Esophagus muscularis mucosa (tissue), 4 donors: ENCODE results near the gene SFRP2.

Experiments used
- CTCF ChIP-seq, 3 experiments: fragments of 200-600 bp in 2 of 3; fragments of 450-650 bp in 1 of 3; sonication (generic) in 2 of 3; IDR thresholded peaks; one replicate each; pipeline ENCODE4 v1.5.1; 2017 to 2019; ENCODE audit warnings: antibody characterized with exemption in 3 of 3, mild to moderate bottlenecking in 2 of 3, moderate library complexity in 1 of 3
- EP300 ChIP-seq: sonication (generic); formaldehyde crosslinking; IDR thresholded peaks from one replicate; pipeline ENCODE4 v1.6.1; 2017; ENCODE audit warnings: antibody characterized with exemption
- POLR2AphosphoS5 ChIP-seq, 2 donors: sonication (generic); formaldehyde crosslinking; IDR thresholded peaks; one replicate each; pipeline ENCODE4 v1.6.1; 2017; ENCODE audit warnings: antibody characterized with exemption in 2 of 2

DNA sequence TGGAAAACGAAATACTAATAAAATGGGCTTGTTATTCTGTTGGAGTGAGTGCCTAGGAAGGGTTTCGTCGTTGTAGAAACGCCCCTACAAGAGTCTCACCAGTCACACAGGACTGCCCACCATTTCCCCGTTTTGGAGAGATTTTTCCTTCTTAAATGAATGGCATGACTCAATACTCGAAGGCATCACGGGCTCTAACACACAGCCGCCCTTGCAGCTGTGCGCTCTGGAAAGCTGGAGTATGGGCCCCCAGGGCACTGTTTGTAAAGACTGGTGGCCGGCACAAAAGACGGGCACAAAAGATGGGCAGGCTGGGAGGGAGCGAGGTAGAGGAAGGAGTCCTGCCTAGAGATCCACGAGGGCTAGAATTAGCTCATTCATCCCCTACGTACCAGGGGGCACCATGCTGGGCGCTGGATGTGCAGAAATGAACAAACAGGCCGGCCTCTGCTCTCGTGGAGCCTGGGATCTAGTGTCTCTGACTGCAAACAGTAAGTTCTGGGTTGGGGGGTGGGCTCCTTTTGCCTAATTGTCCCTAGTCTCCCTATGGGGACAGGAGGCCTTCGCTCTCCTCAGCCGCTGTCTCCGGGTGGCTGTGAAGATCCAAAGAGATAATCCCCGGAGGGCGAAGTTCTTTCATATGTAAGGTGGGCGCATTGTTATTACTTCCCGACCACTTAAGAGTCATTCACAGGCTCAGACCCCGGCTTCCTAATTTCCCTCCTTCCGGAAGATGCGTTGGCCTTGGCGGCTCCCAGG is 1.0 kb upstream of the SFRP2 start:
- TF ChIP-seq CTCF (IDR thresholded peaks at IDR 0.05) (no peak), POLR2AphosphoS5 (IDR thresholded peaks at IDR 0.05) (no peak), EP300 (no peak)
